GM21526 (cell line): ENCODE measurements around the gene TMEM175.
"Not testable (repeated sequence)": the region's sequence is repeated elsewhere in the genome, so short reads cannot be mapped to it uniquely, and the experiment has no call there.

ENCODE experiments used
- ATAC-seq: cut with Tn5 transposase; IDR thresholded peaks from one replicate; pipeline ENCODE4 v1.9.1; 2021; ENCODE audit warnings: moderate library complexity; ENCODE audit not compliant: unreplicated experiment, low FRiP score

Gene TMEM175

DNA sequence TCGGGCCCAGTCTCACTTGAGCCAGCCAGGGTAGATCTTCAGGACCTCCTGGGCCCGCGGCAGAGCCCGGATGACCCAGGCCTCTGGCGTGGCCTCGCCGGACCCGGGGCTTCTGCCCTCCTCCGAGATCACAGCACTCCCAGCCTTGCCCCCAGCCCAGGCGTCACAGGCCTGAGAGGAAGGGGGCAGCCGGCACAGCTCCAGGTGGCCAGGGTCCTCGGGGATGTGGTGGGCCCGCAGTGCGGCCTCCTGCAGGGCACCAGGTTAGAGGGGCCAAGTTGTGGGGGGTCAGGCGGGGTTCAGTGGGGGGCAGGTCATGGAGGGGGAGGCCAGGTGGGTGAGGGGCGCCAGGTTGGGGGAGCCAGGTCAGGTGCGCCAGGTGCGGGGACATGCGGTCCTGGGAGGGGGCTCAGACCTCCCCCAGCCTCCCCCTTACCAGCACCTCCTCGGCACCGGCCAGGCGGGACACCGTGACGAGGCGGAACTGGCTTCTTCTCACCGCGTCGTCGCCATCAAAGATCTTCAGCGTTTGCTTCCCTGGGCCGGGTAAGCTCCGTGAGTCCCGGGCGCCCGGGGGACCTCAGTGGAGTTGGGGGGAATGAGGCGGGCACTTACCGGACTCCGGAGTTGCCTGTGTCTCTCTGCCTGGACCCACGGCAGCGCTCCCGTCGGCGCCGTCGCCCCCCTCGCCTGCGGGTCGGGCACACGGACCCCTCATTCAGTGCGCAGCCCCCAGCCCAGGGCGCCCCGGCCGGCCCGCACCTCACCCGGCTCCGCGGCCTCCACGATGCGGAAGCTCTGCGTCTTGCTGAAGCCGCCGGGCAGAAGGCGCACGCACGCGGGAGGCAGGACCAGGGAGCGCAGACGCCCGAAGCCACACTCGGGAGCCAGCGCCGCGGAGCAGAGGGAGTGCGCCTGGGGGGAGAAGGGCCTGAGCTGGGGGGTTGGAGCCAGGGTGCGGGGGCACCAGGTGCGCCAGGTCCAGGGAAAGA lies 35.1 kb downstream of the TMEM175 start:
- no peak for ATAC-seq

DNA sequence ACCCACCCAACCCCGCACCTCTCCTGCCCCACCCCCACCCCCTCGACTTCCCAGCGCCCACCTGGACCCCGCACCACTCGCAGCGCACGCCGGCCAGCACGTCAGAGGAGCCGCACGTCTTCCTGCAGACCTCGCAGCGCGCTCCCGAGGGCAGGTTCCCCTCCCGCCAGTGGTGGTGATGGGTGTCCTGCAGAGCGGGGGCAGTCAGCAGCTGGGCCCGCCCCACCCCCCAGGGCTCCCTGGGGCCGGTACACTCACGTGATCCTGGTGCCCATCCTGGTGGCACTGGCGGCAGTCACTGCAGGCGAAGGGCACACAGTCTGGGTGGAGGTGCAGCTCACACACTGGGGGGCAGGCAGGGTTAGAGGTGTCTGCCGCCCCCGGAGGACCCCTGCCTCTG lies 36.0 kb downstream of the TMEM175 start:
- no peak for ATAC-seq

DNA sequence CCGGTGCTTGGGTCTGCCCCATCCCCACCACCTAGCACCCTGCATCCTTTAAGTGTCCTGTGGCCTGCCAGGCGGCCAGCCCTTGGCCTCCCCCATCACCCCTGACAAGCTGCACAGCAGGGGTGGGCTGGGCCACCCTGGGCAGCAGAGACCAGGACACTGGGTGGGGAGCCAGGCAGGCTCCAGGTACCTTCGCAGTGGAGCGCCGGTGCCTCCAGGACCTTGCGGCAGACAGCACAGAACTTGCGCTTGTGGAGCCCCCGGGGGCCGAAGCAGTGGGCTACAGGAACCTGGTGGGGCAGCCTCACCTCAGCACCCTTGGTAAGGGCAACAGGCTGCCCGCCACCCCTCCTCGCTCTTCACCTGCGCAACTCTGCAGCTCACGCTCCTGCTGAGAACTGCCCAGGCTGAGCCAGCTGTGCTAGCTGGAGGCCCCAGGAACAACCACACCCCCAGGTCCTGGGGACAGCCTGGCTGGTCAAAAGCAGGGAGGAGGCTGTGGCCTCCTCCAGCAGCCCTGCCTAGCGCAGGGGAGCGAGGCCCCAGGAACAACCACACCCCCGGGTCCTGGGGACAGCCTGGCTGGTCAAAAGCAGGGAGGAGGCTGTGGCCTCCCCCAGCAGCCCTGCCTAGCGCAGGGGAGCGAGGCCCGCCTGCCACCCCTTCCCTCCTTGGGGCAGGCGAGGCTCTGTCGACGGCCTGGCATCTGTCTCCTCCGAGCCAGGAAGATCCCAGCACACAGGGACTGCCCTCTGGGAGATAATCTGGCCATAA lies 36.5 kb downstream of the TMEM175 start:
- no peak for ATAC-seq

DNA sequence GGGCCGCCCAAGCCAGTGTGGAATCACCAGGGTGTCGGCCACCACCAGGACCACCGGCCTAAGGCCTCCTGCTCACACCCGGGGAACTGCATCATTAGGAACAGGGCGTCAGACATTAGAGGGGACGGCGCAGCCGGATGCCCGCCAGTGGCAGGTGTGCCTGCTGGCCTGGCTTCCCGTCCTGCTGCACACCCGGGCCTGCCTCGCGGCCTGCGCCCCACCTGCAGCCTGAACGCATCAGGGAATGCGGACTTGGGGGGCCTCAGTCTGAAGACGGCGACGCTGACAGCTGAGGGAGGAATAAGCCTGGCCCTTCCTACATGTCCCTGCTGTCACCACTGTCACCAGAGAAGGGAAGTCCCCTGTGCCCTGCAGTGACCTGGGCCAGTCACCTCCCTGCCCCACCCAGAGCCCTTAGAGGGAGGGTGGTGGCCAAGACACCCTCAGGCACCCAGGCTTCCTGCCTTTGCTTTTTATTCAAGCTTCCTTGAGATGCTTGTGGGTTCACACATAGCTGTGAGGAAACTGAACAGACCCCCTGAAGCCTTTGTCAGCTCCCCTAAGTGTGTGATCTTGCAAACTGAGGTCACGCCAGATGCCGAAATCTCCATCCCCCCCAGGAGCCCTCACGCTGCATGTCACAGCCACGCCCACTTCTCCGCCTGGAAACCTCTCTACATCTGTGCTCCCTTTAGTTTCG lies 37.9 kb downstream of the TMEM175 start:
- no peak for ATAC-seq

GRCh38 chr4:970854-971520 lies 38.7 kb downstream of the TMEM175 start:
- ATAC-seq = no peak

DNA sequence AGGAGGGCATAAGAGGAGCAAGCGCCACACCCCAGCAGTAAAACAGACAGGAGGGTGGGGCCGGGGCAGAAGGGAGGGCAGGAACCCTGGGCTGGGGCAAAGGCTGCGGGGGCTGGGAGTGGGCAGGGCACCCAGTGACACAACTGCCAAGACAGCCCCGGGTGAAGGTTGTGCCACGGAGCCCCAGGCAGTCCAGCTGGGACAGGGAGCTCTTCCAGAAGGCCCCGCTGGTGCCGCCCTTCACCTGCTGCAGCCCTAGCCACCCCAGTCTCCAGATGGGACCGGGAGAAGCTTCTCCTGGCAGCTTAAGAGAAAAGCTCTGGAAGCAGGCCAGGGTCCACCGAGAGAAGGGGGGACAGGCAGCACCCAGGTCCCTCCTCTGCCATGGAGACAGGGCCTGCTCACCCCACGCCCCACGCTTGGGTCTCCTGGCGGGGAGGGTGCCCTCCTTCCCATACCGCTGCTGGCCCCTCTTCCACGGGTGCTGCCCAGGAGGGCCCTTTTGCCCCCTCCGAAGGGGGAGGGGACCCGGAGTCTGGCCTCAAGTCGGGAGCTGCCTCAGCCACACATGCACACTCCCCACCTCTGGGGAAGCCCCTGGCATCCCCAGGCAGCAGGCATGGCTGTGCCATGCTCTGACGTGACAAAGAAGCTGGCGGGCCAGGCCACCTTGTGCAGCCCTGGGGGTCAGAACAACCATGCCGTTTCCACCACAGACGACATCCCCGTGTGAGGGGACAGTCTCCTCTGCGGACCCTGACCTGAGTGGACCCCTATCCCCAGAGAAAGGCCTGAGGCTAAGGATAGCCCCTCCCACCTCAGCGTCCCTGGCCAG lies 39.6 kb downstream of the TMEM175 start:
- ATAC-seq = no peak

- peak; percentile 33 for ATAC-seq
These were observed 40.6 kb downstream of the TMEM175 start for GRCh38 chr4:972651-973424.

- ATAC-seq = peak; percentile 50
These were observed 41.5 kb downstream of the TMEM175 start, which contains the start of gene DGKQ for GRCh38 chr4:973431-974397. Gene DGKQ (minus strand): TSS chr4:973569. CDS start chr4:973482, 87 bp downstream.

GRCh38 chr4:974668-975067 lies 42.4 kb downstream of the TMEM175 start:
- no peak for ATAC-seq

- not testable (repeated sequence) for ATAC-seq
These were observed 43.8 kb downstream of the TMEM175 start for GRCh38 chr4:976016-976415.

DNA sequence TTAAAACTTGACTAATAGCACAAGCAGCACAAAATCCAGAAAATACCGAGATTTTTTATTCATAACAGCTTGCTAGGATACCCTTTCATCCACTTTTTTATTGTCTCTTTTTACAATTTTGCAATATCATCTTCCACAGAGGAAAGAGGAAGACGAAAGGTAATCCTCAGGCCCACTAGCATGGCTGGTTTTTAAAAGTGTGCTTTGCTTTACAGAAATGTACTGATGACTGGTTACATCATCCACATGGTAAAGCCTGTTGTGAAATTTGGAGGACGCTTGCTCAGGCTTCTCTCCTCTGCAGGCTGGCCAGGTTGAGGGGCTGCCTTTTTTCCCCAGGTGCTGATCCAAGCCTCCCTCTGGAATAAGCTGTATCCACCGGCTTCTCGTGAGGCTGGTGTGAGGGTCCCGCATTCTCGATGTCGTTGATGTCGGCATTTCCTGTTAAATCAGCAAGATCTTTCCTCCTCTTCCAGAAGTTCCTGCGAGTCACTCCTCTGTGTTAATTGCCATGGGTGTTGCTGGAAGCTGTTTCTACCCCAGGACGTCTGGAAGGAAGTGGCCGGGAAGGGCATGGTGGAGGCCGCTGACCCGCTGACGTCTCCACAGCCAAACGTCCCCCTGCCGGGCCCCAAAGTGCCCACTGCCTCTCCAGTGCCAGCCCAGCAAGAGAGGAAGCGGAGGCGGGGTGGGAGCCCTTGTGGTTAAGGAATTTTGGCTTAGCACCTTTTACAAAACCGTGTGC lies 46.9 kb downstream of the TMEM175 start:
- no peak for ATAC-seq

DNA sequence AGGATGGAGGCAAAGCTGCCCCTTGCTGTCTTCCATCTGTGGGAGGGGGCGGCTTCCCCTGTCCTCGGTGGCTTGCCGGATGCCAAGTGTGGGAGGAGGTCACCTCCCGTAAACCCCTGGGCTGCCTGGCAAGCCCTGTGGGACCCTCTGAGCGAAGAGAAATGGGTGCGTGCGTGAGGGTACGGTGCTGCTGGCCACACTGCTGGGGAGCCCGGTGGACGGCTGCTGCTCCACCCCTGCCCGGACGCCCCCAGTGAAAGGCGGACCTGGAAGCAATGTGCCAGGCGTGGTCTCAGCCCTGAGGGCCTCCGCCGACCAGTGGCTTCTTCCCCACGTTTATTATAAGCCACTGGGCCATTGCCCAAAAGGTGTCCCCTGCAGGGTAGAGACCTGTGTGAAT lies 50.0 kb downstream of the TMEM175 start:
- no peak for ATAC-seq

DNA sequence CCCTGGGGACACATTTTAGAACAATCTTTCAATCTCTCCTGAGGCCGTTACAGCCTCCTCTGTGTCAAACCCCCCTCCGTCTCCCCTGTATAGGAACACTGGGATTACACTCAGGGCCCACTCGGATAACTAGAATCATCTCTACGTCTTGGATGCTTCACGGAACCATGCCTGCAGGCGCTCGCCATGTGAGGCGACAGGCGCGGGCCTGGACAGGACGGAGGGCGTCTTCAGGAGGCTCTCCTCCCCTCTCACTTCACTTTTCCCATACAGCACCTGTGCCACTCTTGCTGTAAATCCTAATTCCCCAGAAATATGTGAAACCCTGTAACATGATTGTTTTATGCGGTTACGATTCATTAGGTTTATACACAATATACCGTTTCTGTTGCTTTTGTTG lies 50.6 kb downstream of the TMEM175 start:
- ATAC-seq = no peak

DNA sequence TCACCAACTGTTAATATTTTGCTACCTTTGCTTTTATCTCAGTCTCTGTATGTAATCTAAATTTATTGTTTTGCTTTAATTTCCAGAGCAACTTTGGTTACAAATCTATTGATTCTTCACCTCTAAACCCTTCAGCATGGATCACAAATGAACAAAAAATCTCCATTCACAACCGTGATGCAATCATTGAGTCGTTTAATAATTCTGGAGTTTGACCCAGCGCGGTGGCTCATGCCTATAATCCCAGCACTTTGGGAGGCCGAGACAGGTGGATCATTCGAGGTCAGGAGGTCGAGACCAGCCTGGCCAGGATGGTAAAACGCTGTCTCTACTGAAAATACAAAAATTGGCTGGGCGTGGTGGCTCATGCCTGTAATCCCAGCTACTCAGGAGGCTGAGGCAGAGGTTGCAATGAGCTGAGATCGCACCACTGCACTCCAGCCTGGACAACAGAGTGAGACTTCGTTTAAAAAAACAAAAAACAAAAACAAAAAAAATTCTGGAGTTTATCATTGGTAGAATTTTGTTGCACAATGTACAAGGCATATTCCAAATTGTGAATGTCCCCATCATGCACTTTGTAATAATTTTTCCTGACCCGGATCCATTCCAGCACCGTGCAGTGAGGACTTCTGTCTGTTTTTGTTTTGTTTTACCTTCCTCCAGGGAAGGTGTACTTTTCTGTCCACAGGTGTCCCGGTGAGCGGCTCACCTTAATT lies 52.2 kb downstream of the TMEM175 start:
- no peak for ATAC-seq

- no peak for ATAC-seq
These were observed 53.0 kb downstream of the TMEM175 start for GRCh38 chr4:985123-985830.
